ENCODE measurements around the gene CDC42EP3.

The CDC42EP3 gene

GRCh38 chr2:37667704-37668103, 3.7 kb downstream of the CDC42EP3 start:
- Histone ChIP-seq H3K4me1 (no peaks in the 10 kb centered on the region), H3K27ac (no peak overlapping the region), H3K4me3 (ENCODE audit: low read depth, low read length) (no peak overlapping the region)

GRCh38 chr2:37666772-37667171, 4.7 kb downstream of the CDC42EP3 start:
- no peak for TF ChIP-seq CTCF (IDR thresholded peaks at IDR 0.05)
- Histone ChIP-seq H3K4me3 (ENCODE audit: low read depth, low read length) (no peak overlapping the region), H3K27me3 (ENCODE audit: control insufficient read depth, insufficient read depth, low read length) (no peaks in the 10 kb centered on the region), H2AFZ (no peak overlapping the region), H3K79me2 (peaks cover 17% of the 10 kb centered on the region), H3K9ac (no peak overlapping the region), H3K9me3 (ENCODE audit: control insufficient read depth, low read length) (no peaks in the 10 kb centered on the region), H3K4me1 (no peaks in the 10 kb centered on the region), H3K36me3 (ENCODE audit: control insufficient read depth, insufficient read depth, low read length) (no peaks in the 10 kb centered on the region), H3K4me2 (ENCODE audit: low read length) (no peak overlapping the region), H3K27ac (no peak overlapping the region)

More at GRCh38 chr2:37667704-37668103, 3.7 kb downstream of the CDC42EP3 start:
- Histone ChIP-seq H3K36me3 (ENCODE audit: control insufficient read depth, insufficient read depth, low read length) (no peaks in the 10 kb centered on the region), H3K4me2 (ENCODE audit: low read length) (no peak overlapping the region), H3K27me3 (ENCODE audit: control insufficient read depth, insufficient read depth, low read length) (no peaks in the 10 kb centered on the region), H3K9me3 (ENCODE audit: control insufficient read depth, low read length) (no peaks in the 10 kb centered on the region), H3K79me2 (peaks cover 16% of the 10 kb centered on the region), H3K9ac (no peak overlapping the region), H2AFZ (no peak overlapping the region)
- TF ChIP-seq CTCF (IDR thresholded peaks at IDR 0.05) = no peak

- no peak overlapping the region for H3K4me3 ChIP-seq (ENCODE audit: low read depth, low read length)
These were observed 5.7 kb downstream of the CDC42EP3 start for GRCh38 chr2:37665604-37666362.

GRCh38 chr2:37665043-37665442, 6.4 kb downstream of the CDC42EP3 start:
- H3K27ac ChIP-seq = no peak overlapping the region
- no peaks in the 10 kb centered on the region for H3K27me3 ChIP-seq (ENCODE audit: control insufficient read depth, insufficient read depth, low read length)
- no peaks in the 10 kb centered on the region for H3K4me1 ChIP-seq
- H3K36me3 ChIP-seq (ENCODE audit: control insufficient read depth, insufficient read depth, low read length) = no peaks in the 10 kb centered on the region
- no peak for TF ChIP-seq CTCF (IDR thresholded peaks at IDR 0.05)
- H3K79me2 ChIP-seq = peaks cover 17% of the 10 kb centered on the region
- no peak overlapping the region for H3K9ac ChIP-seq
- H2AFZ ChIP-seq = no peak overlapping the region
- H3K9me3 ChIP-seq (ENCODE audit: control insufficient read depth, low read length) = no peaks in the 10 kb centered on the region
- no peak overlapping the region for H3K4me2 ChIP-seq (ENCODE audit: low read length)
- H3K4me3 ChIP-seq (ENCODE audit: low read depth, low read length) = no peak overlapping the region

More at GRCh38 chr2:37665604-37666362, 5.7 kb downstream of the CDC42EP3 start:
- H3K9me3 ChIP-seq (ENCODE audit: control insufficient read depth, low read length) = no peaks in the 10 kb centered on the region
- TF ChIP-seq CTCF (IDR thresholded peaks at IDR 0.05) = no peak
- H2AFZ ChIP-seq = no peak overlapping the region
- no peak overlapping the region for H3K4me2 ChIP-seq (ENCODE audit: low read length)
- no peaks in the 10 kb centered on the region for H3K36me3 ChIP-seq (ENCODE audit: control insufficient read depth, insufficient read depth, low read length)
- no peak overlapping the region for H3K27ac ChIP-seq
- no peaks in the 10 kb centered on the region for H3K4me1 ChIP-seq
- H3K9ac ChIP-seq = no peak overlapping the region
- H3K79me2 ChIP-seq = peaks cover 17% of the 10 kb centered on the region
- no peaks in the 10 kb centered on the region for H3K27me3 ChIP-seq (ENCODE audit: control insufficient read depth, insufficient read depth, low read length)

- no peaks in the 10 kb centered on the region for H3K27me3 ChIP-seq (ENCODE audit: control insufficient read depth, insufficient read depth, low read length)
- no peaks in the 10 kb centered on the region for H3K9me3 ChIP-seq (ENCODE audit: control insufficient read depth, low read length)
- no peaks in the 10 kb centered on the region for H3K36me3 ChIP-seq (ENCODE audit: control insufficient read depth, insufficient read depth, low read length)
- H3K4me2 ChIP-seq (ENCODE audit: low read length) = no peak overlapping the region
- H3K4me3 ChIP-seq (ENCODE audit: low read depth, low read length) = no peak overlapping the region
- H2AFZ ChIP-seq = no peak overlapping the region
- H3K4me1 ChIP-seq = peaks cover 6% of the 10 kb centered on the region
- TF ChIP-seq CTCF (IDR thresholded peaks at IDR 0.05) = no peak
- H3K27ac ChIP-seq = no peak overlapping the region
- H3K79me2 ChIP-seq = peaks cover 11% of the 10 kb centered on the region
- no peak overlapping the region for H3K9ac ChIP-seq
These were observed 7.2 kb downstream of the CDC42EP3 start for GRCh38 chr2:37664231-37664643.
